Dedifferentiated amniotic fluid mesenchymal stem cell (primary cell): ENCODE data around the gene GON7.
"Not testable (repeated sequence)": the region's sequence is repeated elsewhere in the genome, so short reads cannot be mapped to it uniquely, and the experiment has no call there.

Experiments
- DNase-seq: peaks from one replicate; pipeline ENCODE4 v3.0.0-alpha.2; 2016; ENCODE audit errors: extremely low spot score

GON7 gene

DNA sequence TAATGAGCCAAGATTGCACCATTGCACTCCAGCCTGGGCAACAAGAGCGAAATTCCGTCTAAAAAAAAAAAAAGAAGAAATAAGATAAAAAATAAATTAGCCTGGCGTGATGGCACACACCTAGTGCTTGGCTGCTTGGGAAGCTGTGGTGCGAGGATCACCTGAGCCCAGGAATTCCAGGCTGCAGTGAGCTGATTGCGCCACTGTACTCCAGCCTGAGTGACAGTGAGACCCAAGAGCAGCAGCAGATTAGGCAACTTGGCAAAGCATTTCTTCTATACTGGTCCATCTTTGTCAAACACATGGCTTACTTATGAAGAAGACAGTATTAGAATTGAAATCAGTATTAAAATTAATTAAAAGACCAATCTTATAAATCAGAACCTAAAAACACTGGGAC lies 6.3 kb downstream of the GON7 start:
- DNase-seq = no peak

DNA sequence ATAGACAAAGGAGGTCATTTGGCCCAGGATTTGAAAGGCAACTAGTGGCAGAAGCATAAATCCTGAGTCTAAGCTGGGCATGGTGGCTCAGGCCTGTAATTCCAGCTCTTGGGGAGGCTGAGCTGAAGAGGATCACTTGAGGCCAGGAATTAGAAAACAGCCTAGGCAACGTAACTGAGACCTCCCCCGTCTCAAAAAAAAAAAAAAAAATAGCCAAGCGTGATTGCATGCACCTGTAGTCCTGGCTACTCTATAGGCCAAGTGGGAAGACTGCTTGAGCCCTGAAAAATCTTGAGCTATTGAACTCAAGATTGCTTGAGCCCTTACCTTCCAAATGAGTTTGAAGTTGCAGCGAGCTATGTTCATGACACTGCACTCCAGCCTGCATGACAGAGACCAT lies 7.8 kb downstream of the GON7 start:
- no peak for DNase-seq

GRCh38 chr14:93195316-93195999 lies 11.4 kb downstream of the GON7 start:
- DNase-seq = no peak

DNA sequence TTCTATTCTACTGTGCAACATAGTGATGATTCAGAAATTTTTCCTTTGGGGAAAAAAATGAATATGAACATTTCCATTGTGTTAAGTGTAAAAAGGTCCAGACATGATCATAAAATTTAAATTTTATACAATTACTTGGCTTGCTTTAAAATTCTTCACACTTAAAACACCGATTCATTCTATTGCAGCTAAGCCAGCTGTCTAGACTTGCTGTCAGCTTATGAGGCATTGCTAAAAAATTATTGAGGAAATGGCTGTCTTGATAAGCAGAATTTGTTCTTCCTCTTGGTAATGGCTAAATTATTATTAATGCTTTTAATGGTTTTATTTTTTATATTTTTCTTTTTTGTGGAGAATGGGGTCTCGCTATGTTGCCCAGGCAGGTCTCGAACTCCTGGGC lies 19.9 kb downstream of the GON7 start:
- no peak for DNase-seq

DNA sequence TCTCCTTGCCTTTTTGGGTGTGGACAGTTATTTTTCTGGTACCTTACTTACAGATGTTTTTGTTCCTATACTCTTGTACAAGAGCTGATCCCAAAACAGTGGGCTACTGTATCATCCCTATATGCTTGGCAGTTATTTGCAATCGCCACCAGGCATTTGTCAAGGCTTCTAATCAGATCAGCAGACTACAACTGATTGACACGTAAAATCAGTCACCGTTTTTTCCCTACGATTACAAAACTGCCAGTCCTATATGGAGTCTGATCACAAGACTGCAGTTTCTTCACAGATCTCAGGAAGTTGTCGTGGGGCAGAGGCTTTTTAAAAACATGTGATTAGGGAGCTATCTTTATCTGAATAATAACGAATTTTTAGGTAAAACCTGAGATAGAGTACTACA lies 20.4 kb downstream of the GON7 start:
- no peak for DNase-seq

- DNase-seq = no peak
Observed at GRCh38 chr14:93185349-93185720, 21.5 kb downstream of the GON7 start.

GRCh38 chr14:93184391-93185348 lies 22.2 kb downstream of the GON7 start, which contains the start of the genes LYSET and MOAP1:
Gene LYSET, plus strand, starts transcription at chr14:93185317. Its CDS starts 89 bp downstream, at chr14:93185406.
Gene MOAP1, minus strand, starts transcription at chr14:93184897. Its CDS starts 655 bp downstream, at chr14:93184242.
- DNase-seq = peak; percentile 69

GRCh38 chr14:93183596-93184317 lies 23.1 kb downstream of the GON7 start:
- no peak for DNase-seq

DNA sequence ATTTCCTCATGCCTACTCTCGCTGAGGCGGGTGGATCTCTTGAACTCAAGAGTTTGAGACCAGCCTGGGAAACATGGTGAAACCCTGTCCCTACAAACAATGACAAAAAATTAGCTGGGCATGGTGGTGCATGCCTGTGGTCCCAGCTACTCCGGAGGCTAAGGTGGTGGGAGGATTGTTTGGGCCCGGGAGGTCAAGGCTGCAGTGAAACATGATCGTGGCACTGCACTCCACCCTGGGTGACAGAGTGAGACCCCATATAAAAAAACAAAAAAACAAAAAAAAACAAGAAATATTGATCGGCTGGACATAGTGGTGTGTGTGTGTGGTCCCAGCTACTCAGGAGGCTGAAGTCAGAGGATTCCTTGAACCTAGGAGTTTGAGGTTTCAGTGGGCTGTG lies 31.4 kb downstream of the GON7 start:
- no peak for DNase-seq

DNA sequence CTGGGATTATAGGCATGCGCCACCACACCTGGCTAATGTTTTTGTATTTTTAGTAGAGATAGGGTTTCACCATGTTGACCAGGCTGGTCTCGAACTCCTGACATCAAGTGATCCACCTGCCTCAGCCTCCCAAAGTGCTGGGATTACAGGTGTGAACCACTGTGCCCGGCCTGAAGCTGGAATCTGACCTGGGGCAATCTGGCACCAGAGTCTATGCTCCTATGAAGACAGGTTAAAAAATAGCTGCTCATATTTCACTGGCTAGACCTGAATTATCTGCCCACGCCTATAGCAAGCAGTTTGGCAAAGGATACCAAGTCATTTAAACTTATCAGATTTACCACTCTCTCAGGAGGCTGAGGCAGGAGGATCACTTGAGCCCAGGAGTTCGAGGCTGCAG lies 32.1 kb downstream of the GON7 start:
- not testable (repeated sequence) for DNase-seq

DNA sequence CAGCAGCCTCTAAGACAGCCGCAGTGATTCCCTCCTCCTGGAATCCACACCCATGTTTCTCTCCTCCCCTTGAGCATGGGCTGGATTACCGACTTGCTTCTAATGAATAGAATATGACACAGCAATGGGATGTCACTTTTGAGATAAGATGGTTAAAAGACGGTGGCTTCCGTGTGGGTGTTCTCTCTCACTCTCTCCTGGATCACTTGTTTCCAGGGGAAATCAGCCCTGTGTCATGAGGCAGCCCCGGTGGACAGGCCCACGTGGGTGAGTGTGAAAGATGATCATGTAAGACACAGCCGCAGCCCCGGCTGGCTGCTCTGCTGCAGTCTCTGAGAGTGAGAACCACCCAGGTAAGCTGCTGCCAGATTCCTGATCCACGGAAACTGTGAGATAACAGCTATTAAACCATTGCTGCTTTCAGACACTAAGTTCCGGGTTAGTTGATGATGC lies 32.9 kb downstream of the GON7 start:
- no peak for DNase-seq

DNA sequence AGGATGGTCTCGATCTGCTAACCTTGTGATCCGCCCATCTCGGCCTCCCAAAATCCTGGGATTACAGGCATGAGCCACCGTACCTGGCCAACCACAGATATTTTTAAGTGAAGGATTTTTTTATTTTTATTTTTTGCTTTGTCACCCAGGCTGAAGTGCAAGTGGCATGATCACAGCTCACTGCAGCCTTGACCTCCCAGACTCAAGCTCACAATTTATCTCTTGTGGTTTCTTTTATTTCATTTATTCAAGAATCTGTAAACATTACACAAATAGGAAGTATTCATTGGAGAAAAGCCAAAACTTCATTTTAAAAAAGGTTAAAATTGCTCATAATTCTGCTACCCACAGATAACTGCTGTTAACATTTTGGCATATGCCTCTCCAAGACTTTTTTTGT lies 35.5 kb downstream of the GON7 start:
- DNase-seq = no peak

DNA sequence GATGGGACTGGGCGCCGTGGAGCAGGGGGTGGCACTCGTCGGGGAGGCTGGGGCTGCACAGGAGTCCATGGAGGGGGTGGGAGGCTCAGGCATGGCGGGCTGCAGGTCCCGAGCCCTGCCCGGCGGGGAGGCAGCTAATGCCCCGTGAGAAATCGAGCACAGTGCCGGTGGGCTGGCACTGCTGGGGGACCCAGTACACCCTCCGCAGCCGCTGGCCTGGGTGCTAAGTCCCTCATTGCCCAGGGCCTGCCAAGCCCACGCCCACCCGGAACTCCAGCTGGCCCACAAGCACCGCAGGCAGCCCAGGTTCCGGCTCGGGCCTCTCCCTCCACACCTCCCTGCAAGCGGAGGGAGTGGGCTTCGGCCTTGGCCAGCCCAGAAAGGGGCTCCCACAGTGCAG lies 36.7 kb downstream of the GON7 start:
- not testable (repeated sequence) for DNase-seq

DNA sequence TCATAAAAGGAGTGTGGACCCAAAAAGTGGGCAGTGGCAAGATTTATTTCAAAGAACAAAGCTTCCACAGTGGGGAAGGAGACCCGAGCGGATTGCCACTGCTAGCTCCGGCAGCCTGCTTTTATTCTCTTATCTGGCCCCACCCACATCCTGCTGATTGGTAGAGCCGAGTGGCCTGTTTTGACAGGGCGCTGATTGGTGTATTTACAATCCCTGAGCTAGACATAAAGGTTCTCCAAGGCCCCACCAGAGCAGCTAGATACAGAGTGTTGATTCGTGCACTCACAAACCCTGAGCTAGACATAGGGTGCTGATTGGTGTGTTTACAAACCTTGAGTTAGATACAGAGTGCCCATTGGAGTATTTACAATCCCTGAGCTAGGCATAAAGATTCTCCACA lies 37.2 kb downstream of the GON7 start:
- not testable (repeated sequence) for DNase-seq

- not testable (repeated sequence) for DNase-seq
Observed at GRCh38 chr14:93168610-93169009, 38.3 kb downstream of the GON7 start.

GRCh38 chr14:93165271-93166265 lies 41.3 kb downstream of the GON7 start:
- not testable (repeated sequence) for DNase-seq

GRCh38 chr14:93163564-93163963 lies 43.3 kb downstream of the GON7 start:
- DNase-seq = no peak

DNA sequence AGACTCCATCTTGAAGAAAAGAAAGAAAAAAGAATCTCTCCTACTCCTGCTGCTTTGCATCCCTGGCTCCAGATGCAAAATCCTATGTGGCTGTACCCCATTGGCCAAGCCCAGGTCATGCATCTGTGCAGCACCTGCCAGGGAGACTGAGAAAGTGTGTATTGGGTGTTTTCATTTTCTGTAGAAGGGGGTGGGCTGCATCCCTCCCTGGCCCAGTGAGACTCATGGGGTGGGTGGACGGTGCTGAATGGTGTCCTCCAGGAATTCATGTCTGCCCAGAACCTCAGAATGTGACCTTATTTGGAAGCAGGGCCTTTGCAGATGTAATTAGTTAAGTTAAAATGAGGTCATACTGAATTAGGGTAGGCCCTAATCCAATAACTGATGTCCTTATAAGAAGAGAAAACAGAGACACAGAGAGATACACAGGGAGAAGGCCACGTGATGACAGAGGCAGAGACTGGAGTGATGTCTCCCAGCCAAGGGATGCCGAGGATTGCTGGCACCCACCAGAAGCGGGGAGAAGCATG lies 45.4 kb downstream of the GON7 start:
- DNase-seq = no peak

DNA sequence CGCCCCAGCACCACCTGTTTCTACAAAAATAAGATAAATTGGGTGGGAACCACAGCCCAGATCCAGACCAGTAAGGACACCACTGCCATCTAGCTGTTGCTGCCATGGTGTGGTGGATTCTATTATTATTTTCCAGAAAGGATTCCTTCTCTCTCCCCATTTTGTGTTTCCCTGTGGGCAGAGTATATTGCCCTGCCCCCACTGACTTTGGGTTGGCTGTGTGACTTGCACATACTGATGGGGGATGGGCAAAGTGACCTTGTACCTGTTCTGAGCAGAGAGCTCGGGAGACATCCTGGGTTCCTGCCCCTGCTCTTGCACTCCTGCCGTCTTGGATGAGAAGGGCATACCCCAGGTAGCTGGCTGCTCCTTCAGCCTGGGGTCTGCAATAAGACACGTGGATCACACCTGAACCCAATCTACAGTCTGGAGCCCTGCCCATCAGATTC lies 46.5 kb downstream of the GON7 start:
- no peak for DNase-seq

- not testable (repeated sequence) for DNase-seq
Observed at GRCh38 chr14:93159625-93160352, 47.1 kb downstream of the GON7 start.
